ENCODE data around the gene SCGB3A2. TPM values are rescaled to one million over a fixed set of nuclear protein-coding genes. Genes with fewer than 3 reads are reported as not detected.

The SCGB3A2 gene
- total RNA-seq, 4 donors from 2014 or later: not detected

DNA sequence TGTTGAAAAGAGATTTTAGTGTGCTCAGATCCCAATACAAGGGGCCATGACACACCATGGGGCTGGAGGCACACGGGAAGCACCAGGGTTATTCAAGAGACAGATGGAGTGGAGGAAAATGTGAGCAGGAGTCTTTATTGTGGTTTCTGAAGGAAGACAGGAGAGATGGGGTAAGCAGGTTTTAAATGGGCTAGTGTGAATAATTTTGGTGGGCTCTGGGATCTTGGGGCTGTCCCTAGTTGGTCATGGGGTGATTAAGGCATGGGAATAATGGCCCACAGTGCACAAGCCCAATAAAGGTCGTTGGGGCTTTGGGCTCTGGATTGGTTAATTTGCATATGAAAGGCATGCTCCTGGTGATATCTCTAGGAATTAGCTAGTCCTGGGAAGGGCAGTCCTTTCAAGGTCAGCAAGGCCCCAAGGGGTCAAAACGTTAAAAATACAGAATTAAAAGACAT, 3.6 kb upstream of the SCGB3A2 start:
- TF ChIP-seq POLR2A (IDR thresholded peaks at IDR 0.05): no peak
- TF ChIP-seq, protein P1, sequence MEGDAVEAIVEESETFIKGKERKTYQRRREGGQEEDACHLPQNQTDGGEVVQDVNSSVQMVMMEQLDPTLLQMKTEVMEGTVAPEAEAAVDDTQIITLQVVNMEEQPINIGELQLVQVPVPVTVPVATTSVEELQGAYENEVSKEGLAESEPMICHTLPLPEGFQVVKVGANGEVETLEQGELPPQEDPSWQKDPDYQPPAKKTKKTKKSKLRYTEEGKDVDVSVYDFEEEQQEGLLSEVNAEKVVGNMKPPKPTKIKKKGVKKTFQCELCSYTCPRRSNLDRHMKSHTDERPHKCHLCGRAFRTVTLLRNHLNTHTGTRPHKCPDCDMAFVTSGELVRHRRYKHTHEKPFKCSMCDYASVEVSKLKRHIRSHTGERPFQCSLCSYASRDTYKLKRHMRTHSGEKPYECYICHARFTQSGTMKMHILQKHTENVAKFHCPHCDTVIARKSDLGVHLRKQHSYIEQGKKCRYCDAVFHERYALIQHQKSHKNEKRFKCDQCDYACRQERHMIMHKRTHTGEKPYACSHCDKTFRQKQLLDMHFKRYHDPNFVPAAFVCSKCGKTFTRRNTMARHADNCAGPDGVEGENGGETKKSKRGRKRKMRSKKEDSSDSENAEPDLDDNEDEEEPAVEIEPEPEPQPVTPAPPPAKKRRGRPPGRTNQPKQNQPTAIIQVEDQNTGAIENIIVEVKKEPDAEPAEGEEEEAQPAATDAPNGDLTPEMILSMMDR (IDR thresholded peaks at IDR 0.05): no peak
- no peak overlapping the region for H3K27ac ChIP-seq
- intact Hi-C loops (cut with DNase I): no loop called here
- H3K36me3 ChIP-seq: no peaks in the 10 kb centered on the region
- no peaks in the 10 kb centered on the region for H3K27me3 ChIP-seq
- no peaks in the 10 kb centered on the region for H3K9me3 ChIP-seq
- peaks cover 8% of the 10 kb centered on the region in 2 donors for H3K4me1 ChIP-seq
- H3K4me3 ChIP-seq (replicated peaks in 1 of 3): no peak overlapping the region
- no peak for DNase-seq
- 38 to 61% methylated on average over 3 of the region's 3 CpGs for WGBS, 2 donors

DNA sequence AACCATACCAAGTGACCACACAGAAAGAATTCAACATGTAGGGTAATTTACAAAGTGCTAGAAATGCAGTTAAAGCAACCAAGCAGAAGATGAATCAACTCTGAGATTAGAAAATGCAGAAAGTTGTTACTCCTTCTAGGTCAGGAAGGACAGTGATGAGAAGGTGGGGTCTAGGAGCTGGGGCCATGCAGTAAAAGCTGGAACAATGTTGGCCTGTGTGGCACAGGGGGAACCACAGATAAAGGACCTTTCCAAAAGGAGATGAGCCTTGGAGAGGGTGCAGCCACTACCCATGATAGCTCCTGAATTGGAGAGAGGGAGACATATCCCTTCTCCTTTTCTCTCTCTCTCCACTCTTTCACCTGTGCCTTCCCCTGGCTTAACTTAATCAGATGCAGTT, 2.4 kb upstream of the SCGB3A2 start:
- no peak overlapping the region for H3K4me3 ChIP-seq (replicated peaks in 1 of 3)
- no peaks in the 10 kb centered on the region for H3K9me3 ChIP-seq
- TF ChIP-seq POLR2A (IDR thresholded peaks at IDR 0.05): no peak
- TF ChIP-seq, protein P1 (IDR thresholded peaks at IDR 0.05): no peak
- no peak overlapping the region for H3K27ac ChIP-seq
- intact Hi-C loops (cut with DNase I): no loop called here
- H3K27me3 ChIP-seq: no peaks in the 10 kb centered on the region
- H3K36me3 ChIP-seq: no peaks in the 10 kb centered on the region
- no peak for DNase-seq
- H3K4me1 ChIP-seq: peaks cover 8% of the 10 kb centered on the region in 2 donors

DNA sequence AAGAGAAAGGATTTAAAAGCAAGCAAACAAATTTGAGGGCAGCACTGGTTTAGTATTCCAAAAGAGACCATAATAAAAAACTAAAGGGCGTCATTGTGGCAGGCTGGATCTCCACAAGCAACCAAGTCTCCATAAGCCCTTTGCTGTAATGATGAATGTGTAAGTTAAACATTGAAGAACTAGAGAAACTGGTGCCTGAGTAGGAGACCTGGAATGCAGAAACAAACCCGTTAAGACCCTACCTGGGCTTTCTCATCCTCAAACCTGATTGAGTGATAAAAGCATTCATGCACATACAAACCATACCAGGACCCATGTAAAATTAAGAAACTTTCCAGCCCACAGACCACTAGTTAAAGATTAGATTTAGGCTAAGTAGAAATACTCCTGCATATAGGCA, 1.9 kb upstream of the SCGB3A2 start:
- 79 to 86% methylated on average over 2 of the region's 2 CpGs for WGBS, 2 donors
- H3K27me3 ChIP-seq: no peaks in the 10 kb centered on the region
- no peaks in the 10 kb centered on the region for H3K36me3 ChIP-seq
- H3K9me3 ChIP-seq: no peaks in the 10 kb centered on the region
- H3K4me1 ChIP-seq: peaks cover 8% of the 10 kb centered on the region in 2 donors
- TF ChIP-seq POLR2A (IDR thresholded peaks at IDR 0.05): no peak
- TF ChIP-seq, protein P1 (IDR thresholded peaks at IDR 0.05): no peak
- H3K27ac ChIP-seq: no peak overlapping the region
- no peak overlapping the region for H3K4me3 ChIP-seq (replicated peaks in 1 of 3)
- no peak for DNase-seq
- intact Hi-C loops (cut with DNase I): no loop called here

DNA sequence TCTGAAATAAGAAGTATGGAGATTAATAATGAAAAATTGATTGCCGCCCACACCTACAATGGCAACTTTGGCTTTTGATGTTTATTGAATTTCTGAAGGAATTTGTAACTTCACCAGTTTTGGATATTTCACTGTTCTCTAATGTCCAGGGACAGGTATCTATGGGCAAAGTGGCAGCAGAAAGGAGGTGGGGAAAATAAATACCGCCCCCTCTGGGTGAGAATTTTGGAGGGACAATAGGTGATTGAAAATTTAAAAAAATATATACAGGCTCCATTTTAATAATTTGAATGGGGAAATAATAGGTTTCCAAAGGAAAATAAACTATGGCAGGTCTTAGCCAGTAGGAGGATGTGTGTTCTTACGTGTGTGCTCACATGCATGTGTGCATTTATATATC, 1.3 kb downstream of the SCGB3A2 start:
- intact Hi-C loops (cut with DNase I): no loop called here
- H3K27me3 ChIP-seq: no peaks in the 10 kb centered on the region
- H3K4me1 ChIP-seq: peaks cover 8% of the 10 kb centered on the region in 2 donors
- no peaks in the 10 kb centered on the region for H3K36me3 ChIP-seq
- no peak overlapping the region for H3K4me3 ChIP-seq (replicated peaks in 1 of 3)
- 94% methylated on average over 3 of the region's 3 CpGs for WGBS, 2 donors
- H3K27ac ChIP-seq: no peak overlapping the region
- no peak for TF ChIP-seq POLR2A (IDR thresholded peaks at IDR 0.05)
- TF ChIP-seq, protein P1 (IDR thresholded peaks at IDR 0.05): no peak
- DNase-seq: no peak
- no peaks in the 10 kb centered on the region for H3K9me3 ChIP-seq

DNA sequence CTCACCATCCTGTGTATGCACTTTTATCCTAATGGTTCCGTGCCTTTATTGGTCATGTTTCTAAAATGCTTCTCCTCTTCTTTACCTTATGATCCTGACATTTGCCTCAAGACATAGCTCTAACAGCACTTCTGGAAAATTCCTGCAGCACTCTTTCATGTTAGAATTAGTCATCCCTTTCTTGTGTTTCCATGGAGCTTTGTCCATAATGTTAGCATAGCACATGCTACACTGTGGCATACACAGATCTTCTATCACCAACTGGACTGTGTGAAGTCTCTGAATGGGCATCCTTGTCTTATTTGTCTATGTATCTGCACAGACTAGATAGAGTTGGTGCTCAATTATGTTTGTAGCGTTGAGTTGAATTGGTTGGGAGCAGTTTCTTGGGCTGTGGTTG, 2.0 kb downstream of the SCGB3A2 start:
- Histone ChIP-seq H3K4me1 (peaks cover 8% of the 10 kb centered on the region in 2 donors), H3K9me3 (no peaks in the 10 kb centered on the region), H3K4me3 (replicated peaks in 1 of 3) (no peak overlapping the region), H3K27ac (no peak overlapping the region), H3K36me3 (no peaks in the 10 kb centered on the region), H3K27me3 (no peaks in the 10 kb centered on the region)
- DNase-seq: no peak
- WGBS, 2 donors: 97% methylated on average over 2 of the region's 2 CpGs
- intact Hi-C loops (cut with DNase I): no loop called here
- TF ChIP-seq, protein P1 (IDR thresholded peaks at IDR 0.05): no peak
- no peak for TF ChIP-seq POLR2A (IDR thresholded peaks at IDR 0.05)
